GM10266 (cell line): ENCODE data around the gene CSN1S1.

Experiments
- DNase-seq: peaks from one replicate; pipeline ENCODE4 v3.0.0; 2012; ENCODE audit errors: extremely low spot score
- CTCF ChIP-seq: IDR thresholded peaks from 2 replicates; pipeline ENCODE4 v1.5.1; 2012; ENCODE audit warnings: mild to moderate bottlenecking, low read depth; ENCODE audit not compliant: control insufficient read depth, insufficient read depth; ENCODE audit errors: missing control alignments

Gene CSN1S1

GRCh38 chr4:69930768-69931167 is at the start of gene CSN1S1:
Gene CSN1S1, plus strand, starts transcription at chr4:69931068. Its CDS starts 1,488 bp downstream, at chr4:69932556.
- TF ChIP-seq CTCF, result no peak
- no peak for DNase-seq

- peak; percentile 77 for TF ChIP-seq CTCF
- DNase-seq, result peak; percentile 24
These were observed 49.6 kb upstream of the CSN1S1 start for GRCh38 chr4:69881173-69881773.

- DNase-seq, result no peak
- no peak for TF ChIP-seq CTCF
These were observed 48.7 kb upstream of the CSN1S1 start for GRCh38 chr4:69882150-69882549.

GRCh38 chr4:69888336-69888735 is 42.5 kb upstream of the CSN1S1 start:
- no peak for DNase-seq
- no peak for TF ChIP-seq CTCF

- no peak for TF ChIP-seq CTCF
- no peak for DNase-seq
These were observed 36.7 kb upstream of the CSN1S1 start for GRCh38 chr4:69894186-69894585.

GRCh38 chr4:69894721-69895120 is 36.1 kb upstream of the CSN1S1 start:
- TF ChIP-seq CTCF, result no peak
- DNase-seq, result no peak

- DNase-seq, result no peak
- peak; percentile 21 for TF ChIP-seq CTCF
These were observed 34.2 kb upstream of the CSN1S1 start for GRCh38 chr4:69896530-69897116.
